22Rv1 (cell line): ENCODE results near the gene CRYBB1.

Experiments
- ZFX ChIP-seq: fragments of 450-650 bp; IDR thresholded peaks from 2 replicates; pipeline ENCODE4 v1.6.1; 2017; ENCODE audit warnings: antibody characterized with exemption, borderline replicate concordance
- TF ChIP-seq, protein P1 (sequence below): fragments of 450-650 bp; IDR thresholded peaks from 2 replicates; pipeline ENCODE4 v1.5.1; 2017; ENCODE audit warnings: mild to moderate bottlenecking

DNA sequence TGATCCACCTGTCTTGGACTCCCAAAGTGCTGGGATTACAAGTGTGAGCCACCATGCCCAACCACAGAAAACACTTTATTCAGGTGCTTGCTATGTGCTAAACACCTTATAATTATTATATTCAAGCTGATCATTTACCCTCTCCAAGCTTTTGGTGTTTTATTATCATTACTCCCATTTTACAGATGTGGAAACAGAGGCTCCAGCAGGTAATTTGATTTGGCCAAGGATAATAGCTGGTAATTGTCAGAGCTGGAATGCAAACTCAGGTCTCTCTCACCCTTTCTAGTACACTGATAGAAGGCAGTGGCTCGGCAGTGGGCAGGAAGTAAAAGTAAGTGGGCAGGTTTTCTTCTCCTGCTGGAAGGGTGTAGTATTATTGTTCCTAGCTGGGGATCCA, 24.1 kb downstream of the CRYBB1 start:
- TF ChIP-seq, protein P1, sequence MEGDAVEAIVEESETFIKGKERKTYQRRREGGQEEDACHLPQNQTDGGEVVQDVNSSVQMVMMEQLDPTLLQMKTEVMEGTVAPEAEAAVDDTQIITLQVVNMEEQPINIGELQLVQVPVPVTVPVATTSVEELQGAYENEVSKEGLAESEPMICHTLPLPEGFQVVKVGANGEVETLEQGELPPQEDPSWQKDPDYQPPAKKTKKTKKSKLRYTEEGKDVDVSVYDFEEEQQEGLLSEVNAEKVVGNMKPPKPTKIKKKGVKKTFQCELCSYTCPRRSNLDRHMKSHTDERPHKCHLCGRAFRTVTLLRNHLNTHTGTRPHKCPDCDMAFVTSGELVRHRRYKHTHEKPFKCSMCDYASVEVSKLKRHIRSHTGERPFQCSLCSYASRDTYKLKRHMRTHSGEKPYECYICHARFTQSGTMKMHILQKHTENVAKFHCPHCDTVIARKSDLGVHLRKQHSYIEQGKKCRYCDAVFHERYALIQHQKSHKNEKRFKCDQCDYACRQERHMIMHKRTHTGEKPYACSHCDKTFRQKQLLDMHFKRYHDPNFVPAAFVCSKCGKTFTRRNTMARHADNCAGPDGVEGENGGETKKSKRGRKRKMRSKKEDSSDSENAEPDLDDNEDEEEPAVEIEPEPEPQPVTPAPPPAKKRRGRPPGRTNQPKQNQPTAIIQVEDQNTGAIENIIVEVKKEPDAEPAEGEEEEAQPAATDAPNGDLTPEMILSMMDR, result no peak
- TF ChIP-seq ZFX, result no peak
